Muscle of arm (tissue), 12 donors: Measurements from ENCODE around the gene BRCA2. TPM values are rescaled to one million over a fixed set of nuclear protein-coding genes. Genes with fewer than 3 reads are reported as not detected.

Experiments used
- DNase-seq: peaks from one replicate; pipeline ENCODE4 v3.0.0-alpha.2; 2013
- polyA plus RNA-seq, 12 donors: library from polyadenylated mRNA; unstranded; fragments of 120-200 nt; gene quantifications; one replicate each; pipeline ENCODE4 v1.2.1, GENCODE V29; 2013; ENCODE audit not compliant: insufficient read length in 12 of 12

Gene BRCA2
- polyA plus RNA-seq, 12 donors = 1.7 to 10.1 (median 3.7) TPM; not detected in 1

- DNase-seq = peak; percentile 72
These were observed 112.7 kb downstream of the BRCA2 start, which contains the start of gene N4BP2L1 for GRCh38 chr13:32427852-32428580. TSS of gene N4BP2L1 (minus strand) at chr13:32428130. CDS start at chr13:32428082, 48 bp downstream.

- peak; percentile 7 for DNase-seq
These were observed 113.5 kb downstream of the BRCA2 start for GRCh38 chr13:32428581-32429432.

- no peak for DNase-seq
These were observed 114.2 kb downstream of the BRCA2 start for GRCh38 chr13:32429433-32429909.

GRCh38 chr13:32430018-32430747 is 114.9 kb downstream of the BRCA2 start:
- DNase-seq = no peak

- no peak for DNase-seq
These were observed 116.1 kb downstream of the BRCA2 start for GRCh38 chr13:32431361-32431760.

GRCh38 chr13:32432856-32433255 is 117.5 kb downstream of the BRCA2 start:
- DNase-seq = no peak

GRCh38 chr13:32438871-32439270 is 123.6 kb downstream of the BRCA2 start:
- DNase-seq = no peak

- no peak for DNase-seq
These were observed 127.8 kb downstream of the BRCA2 start for GRCh38 chr13:32443111-32443510.

GRCh38 chr13:32445461-32445860 is 130.2 kb downstream of the BRCA2 start:
- no peak for DNase-seq

- DNase-seq = no peak
These were observed 130.9 kb downstream of the BRCA2 start for GRCh38 chr13:32446220-32446619.

- no peak for DNase-seq
These were observed 131.6 kb downstream of the BRCA2 start for GRCh38 chr13:32446773-32447465.

- DNase-seq = no peak
These were observed 132.8 kb downstream of the BRCA2 start for GRCh38 chr13:32447894-32448623.

- no peak for DNase-seq
These were observed 133.7 kb downstream of the BRCA2 start for GRCh38 chr13:32448972-32449371.

Other genes with a start within 250 kb of the BRCA2 start
- not detected for gene ZAR1L, start 145 bp upstream of the BRCA2 start, polyA plus RNA-seq
- 10 to 100 TPM in 4 of 12 donors, 1 to 10 TPM in 7, not detected in 1; 5.5 to 16.6 (median 9.1) TPM for gene N4BP2L1, start 112.6 kb downstream of the BRCA2 start, polyA plus RNA-seq
- gene N4BP2L2, start 223.3 kb downstream of the BRCA2 start, polyA plus RNA-seq = 100 to 1,000 TPM in 7 of 12 donors, 10 to 100 TPM in 4, not detected in 1; 87.1 to 187 (median 135) TPM